KOPT-K1 (cell line): ENCODE results near the gene POLR2J3.
"Not testable (repeated sequence)": the region's sequence is repeated elsewhere in the genome, so short reads cannot be mapped to it uniquely, and the experiment has no call there.

Experiments
- H3K27ac ChIP-seq: fragments of 200-600 bp; sonication (generic); 2 replicates; pipeline ENCODE4 v1.5.1; 2016; ENCODE audit warnings: antibody characterized with exemption, mild to moderate bottlenecking, low read depth, low read length; ENCODE audit not compliant: poor library complexity, severe bottlenecking
- H3K36me3 ChIP-seq: fragments of 200-600 bp; sonication (generic); 2 replicates; pipeline ENCODE4 v1.5.1; 2017; ENCODE audit warnings: antibody characterized with exemption, mild to moderate bottlenecking, low read length, moderate library complexity; ENCODE audit not compliant: insufficient read depth
- H3K9me3 ChIP-seq: fragments of 200-600 bp; sonication (generic); 2 replicates; pipeline ENCODE4 v1.5.1; 2017; ENCODE audit warnings: antibody characterized with exemption, low read length, mild to moderate bottlenecking; ENCODE audit not compliant: insufficient read depth, poor library complexity, severe bottlenecking

Gene POLR2J3

GRCh38 chr7:102599699-102600098 is 27.3 kb upstream of the POLR2J3 start:
- H3K36me3 ChIP-seq, H3K9me3 ChIP-seq, H3K27ac ChIP-seq: not testable (repeated sequence)

GRCh38 chr7:102596036-102596435 is 23.7 kb upstream of the POLR2J3 start:
- not testable (repeated sequence) for H3K36me3 ChIP-seq, H3K27ac ChIP-seq, H3K9me3 ChIP-seq

DNA sequence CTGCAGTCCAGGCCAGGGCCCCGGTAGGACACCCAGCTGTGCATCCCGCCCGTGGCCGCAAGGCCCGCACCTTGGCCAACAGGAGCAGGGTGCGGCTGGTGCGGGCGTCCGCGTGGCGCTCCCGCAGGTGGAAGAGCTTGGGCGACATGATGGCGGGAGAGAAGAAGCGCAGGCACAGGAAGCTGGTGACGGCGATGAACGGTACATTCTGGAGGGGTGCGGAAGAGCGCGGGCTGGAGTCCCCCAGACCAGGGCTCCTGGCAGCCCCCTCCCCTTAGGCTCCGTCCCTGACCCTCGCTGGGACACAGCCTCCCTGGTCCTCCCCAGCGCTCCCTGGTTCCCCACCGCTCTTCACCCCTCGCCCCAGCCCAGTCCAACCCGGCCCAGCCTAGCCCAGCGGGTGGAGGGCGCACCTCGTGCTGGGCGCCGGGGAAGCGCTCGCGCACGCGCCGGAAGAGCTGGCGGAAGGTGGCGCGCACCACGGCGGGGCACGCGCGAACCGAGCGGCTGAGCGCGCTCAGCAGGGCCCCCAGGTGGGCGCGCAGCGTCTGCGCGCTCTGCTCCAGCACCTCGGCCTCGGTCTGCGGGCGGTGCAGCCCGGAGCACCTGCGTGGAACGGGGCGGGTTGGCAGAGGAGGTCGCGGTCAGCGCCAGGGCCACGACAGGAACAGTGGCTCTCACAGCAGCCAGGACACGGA is 21.4 kb upstream of the POLR2J3 start:
- H3K9me3 ChIP-seq, H3K36me3 ChIP-seq: not testable (repeated sequence)

GRCh38 chr7:102592477-102593019 is 20.2 kb upstream of the POLR2J3 start:
- H3K9me3 ChIP-seq, H3K36me3 ChIP-seq, H3K27ac ChIP-seq: not testable (repeated sequence)

More for the DNA sequence above, 21.4 kb upstream of the POLR2J3 start:
- H3K27ac ChIP-seq, result not testable (repeated sequence)

GRCh38 chr7:102589857-102590256 is 17.5 kb upstream of the POLR2J3 start:
- H3K36me3 ChIP-seq, result not testable (repeated sequence)

GRCh38 chr7:102583495-102583894 is 11.1 kb upstream of the POLR2J3 start:
- not testable (repeated sequence) for H3K27ac ChIP-seq, H3K9me3 ChIP-seq, H3K36me3 ChIP-seq

More at GRCh38 chr7:102589857-102590256, 17.5 kb upstream of the POLR2J3 start:
- not testable (repeated sequence) for H3K27ac ChIP-seq, H3K9me3 ChIP-seq

DNA sequence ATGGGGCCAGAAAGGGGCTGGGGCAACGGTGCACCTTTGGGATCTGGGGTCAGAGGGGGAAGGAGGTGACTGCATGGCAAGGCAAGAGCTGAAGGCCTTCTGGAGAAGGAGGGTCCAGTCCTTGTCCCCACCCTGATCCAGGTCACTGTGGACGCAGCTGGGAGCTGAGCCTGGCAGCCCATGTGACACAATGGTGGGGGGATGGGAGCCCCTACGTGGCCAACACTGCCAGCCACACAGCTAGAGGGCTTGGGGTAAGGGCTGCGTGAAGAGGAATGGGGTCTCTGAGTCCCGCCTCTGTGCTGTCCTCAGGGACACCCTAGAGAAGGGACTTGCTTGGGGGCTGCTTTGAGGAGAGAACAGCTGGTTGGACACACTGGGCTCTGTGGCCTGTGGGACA is 9.3 kb upstream of the POLR2J3 start:
- H3K36me3 ChIP-seq, H3K9me3 ChIP-seq, H3K27ac ChIP-seq: not testable (repeated sequence)

DNA sequence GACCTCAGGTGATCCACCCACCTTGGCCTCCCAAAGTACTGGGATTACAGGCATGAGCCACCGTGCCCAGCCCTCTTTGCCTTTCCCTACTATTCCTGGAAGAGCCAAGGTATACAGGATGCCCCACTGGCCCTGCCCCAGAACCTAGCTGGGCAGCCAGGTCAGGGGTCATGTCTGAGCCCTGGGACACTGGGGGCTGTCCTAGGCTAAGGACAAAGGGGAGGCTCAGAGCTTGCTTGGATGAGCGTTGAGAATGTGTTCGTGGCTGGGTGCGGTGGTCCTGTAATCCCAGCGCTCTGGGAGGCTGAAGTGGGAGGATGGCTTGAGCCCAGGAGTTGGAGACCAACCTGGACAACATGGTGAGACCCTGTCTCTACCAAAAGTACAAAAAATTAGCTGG is 6.1 kb upstream of the POLR2J3 start:
- H3K36me3 ChIP-seq, H3K27ac ChIP-seq, H3K9me3 ChIP-seq: not testable (repeated sequence)

GRCh38 chr7:102577315-102578240 is 5.2 kb upstream of the POLR2J3 start:
- H3K36me3 ChIP-seq, H3K27ac ChIP-seq, H3K9me3 ChIP-seq: not testable (repeated sequence)

- not testable (repeated sequence) for H3K36me3 ChIP-seq, H3K27ac ChIP-seq, H3K9me3 ChIP-seq
Measured at GRCh38 chr7:102576363-102576762, 4.0 kb upstream of the POLR2J3 start.

- not testable (repeated sequence) for H3K36me3 ChIP-seq, H3K9me3 ChIP-seq, H3K27ac ChIP-seq
Measured at GRCh38 chr7:102574607-102575006, 2.2 kb upstream of the POLR2J3 start.

- H3K36me3 ChIP-seq, H3K27ac ChIP-seq, H3K9me3 ChIP-seq: not testable (repeated sequence)
Measured at GRCh38 chr7:102568620-102569019, 3.8 kb downstream of the POLR2J3 start.

DNA sequence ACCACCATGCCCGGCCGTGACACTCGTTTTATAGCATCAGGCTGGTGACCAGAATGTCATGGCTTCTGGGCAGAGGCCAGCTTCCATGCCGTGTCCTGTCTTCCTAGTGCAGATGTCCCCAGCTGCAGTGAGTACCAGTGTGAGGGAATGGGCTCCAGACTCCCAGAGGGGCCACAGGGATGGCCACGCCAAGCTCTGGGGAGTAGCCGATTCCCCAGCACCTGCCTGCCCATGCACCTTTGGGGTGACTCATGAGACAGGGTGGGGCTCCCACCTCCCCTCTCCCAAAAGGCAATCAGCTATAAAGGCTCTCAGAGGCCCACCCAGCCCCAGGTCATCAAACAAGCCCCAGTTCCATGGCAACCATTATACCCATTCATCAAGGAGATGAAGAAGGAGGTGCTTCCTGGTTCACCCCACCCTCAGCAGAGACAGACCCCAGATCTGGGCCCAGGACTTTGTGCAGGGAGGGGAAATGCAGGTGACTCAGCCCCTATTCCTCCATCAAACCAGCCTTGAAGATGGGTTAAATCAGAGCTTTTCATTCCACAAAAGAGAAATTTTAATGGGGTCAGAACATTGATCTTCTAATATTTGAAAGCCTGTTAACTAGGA is 21.5 kb downstream of the POLR2J3 start, which contains the start of gene SPDYE2:
Gene SPDYE2, plus strand, starts transcription at position 419 of the 615 bp plus-strand sequence. CDS start 2,030 bp downstream, outside the sequence.
- H3K36me3 ChIP-seq, H3K27ac ChIP-seq, H3K9me3 ChIP-seq: not testable (repeated sequence)

- H3K9me3 ChIP-seq, H3K36me3 ChIP-seq, H3K27ac ChIP-seq: not testable (repeated sequence)
Measured at GRCh38 chr7:102546353-102546752, 26.0 kb downstream of the POLR2J3 start.

GRCh38 chr7:102545288-102545687 is 27.1 kb downstream of the POLR2J3 start:
- not testable (repeated sequence) for H3K9me3 ChIP-seq, H3K36me3 ChIP-seq, H3K27ac ChIP-seq
